ENCODE results near the gene CLRN2.
"Not testable (repeated sequence)": the region's sequence is repeated elsewhere in the genome, so short reads cannot be mapped to it uniquely, and the experiment has no call there.

CLRN2 gene

DNA sequence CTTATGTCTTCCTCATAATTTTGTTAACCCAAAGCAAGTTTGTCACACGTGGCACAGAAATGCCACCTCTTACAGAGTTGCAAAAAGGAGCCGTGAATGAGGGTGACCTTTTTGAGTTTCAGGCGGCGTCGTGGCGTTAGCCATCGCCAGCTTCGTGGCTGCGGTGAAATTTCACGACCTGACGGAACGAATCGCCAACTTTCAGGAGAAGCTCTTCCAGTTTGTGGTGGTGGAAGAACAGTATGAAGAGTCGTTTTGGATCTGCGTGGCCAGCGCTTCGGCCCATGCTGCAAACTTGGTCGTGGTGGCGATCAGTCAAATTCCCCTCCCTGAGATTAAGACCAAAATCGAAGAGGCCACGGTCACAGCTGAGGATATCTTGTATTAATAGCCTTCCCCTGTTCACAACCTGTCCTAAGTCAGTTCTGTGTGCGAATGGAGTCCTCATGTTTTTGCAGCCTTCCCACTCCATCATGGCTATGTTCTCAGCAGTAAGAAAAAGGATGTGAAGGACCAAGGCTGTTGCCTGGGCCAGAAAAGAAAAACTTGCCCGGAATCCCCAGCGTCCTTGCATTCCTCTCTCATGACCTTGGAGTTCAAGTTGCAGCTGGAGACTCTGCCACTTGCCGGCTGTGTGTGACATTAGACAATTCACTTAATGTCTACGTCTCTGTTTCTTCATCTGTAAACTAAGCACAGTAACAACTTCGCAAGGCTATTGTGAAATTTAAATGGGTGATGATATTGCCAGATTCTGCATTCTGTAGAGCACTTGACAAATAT, 11.9 kb downstream of the CLRN2 start:
- H3K4me3 ChIP-seq (ENCODE audit: low read depth, low read length) = no peak overlapping the region
- no peak for DNase-seq (ENCODE audit: low read depth)
- TF ChIP-seq, protein P1, sequence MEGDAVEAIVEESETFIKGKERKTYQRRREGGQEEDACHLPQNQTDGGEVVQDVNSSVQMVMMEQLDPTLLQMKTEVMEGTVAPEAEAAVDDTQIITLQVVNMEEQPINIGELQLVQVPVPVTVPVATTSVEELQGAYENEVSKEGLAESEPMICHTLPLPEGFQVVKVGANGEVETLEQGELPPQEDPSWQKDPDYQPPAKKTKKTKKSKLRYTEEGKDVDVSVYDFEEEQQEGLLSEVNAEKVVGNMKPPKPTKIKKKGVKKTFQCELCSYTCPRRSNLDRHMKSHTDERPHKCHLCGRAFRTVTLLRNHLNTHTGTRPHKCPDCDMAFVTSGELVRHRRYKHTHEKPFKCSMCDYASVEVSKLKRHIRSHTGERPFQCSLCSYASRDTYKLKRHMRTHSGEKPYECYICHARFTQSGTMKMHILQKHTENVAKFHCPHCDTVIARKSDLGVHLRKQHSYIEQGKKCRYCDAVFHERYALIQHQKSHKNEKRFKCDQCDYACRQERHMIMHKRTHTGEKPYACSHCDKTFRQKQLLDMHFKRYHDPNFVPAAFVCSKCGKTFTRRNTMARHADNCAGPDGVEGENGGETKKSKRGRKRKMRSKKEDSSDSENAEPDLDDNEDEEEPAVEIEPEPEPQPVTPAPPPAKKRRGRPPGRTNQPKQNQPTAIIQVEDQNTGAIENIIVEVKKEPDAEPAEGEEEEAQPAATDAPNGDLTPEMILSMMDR (IDR thresholded peaks at IDR 0.05; ENCODE audit: control insufficient read depth, extremely low read depth, insufficient read depth) = no peak

DNA sequence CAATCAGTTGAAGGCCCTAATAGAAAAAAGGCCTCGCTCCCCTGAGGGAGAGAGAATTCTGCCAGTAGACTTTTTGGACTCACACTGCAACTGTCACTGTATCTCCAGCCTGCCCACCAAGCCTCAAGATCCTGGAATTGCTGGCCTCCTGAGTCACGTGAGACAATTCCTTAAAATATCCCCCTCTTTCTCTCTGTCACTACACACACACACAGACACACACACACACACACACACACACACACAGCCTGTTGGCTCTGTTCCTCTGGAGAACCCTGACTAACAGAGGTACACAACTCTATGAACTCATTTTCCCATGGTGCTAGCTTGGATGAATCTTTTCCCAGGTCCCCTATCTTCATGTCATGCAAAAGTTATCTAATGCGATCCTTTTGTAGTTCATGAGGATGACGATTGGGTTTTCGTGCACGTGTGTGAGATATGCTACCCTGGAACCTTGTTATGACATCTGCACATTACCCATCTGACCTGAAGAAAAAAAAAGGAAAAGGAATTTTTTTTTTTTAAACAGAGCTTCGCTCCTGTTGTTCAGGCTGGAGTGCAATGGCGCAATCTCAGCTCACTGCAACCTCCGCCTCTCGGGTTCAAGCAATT, 13.7 kb downstream of the CLRN2 start:
- TF ChIP-seq, protein P1 (IDR thresholded peaks at IDR 0.05; ENCODE audit: control insufficient read depth, extremely low read depth, insufficient read depth) = no peak
- no peak for DNase-seq (ENCODE audit: low read depth)
- H3K4me3 ChIP-seq (ENCODE audit: low read depth, low read length) = no peak overlapping the region

DNA sequence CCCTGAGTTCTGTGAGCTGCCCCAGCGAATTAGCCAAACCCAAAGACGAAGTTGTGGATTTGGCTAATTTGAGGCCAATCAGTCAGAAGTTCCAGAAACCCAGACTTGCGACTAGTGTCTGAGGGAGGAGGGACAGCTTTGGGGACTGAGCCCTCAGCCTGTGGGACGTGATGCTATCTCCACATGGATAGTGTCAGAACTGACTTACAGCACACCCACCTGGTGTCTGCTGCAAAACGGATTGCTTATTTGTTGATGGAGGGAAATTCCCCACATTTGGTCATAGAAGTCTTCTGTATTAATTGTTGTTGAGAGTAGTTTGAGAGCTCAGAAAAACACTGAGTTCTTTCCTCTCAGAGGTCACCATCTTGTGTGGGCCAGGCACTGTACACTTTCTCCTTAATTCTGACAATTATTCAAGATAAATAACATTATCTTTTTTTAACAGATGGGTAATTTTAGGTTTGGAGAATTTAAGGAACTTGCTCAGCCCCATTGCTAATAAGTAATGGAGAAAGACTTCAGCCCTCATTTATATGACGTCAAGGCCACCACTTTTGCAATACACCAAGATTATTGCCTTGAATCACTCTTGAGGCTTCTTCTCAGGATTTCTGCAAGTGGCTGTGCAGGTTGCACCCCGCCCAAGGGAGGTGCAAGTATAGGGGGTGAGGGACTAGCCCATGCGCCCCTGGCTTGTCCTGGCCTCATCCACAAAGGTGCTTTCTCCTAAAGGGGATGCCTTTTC, 16.7 kb downstream of the CLRN2 start:
- TF ChIP-seq, protein P1 (IDR thresholded peaks at IDR 0.05; ENCODE audit: control insufficient read depth, extremely low read depth, insufficient read depth) = no peak
- no peak for DNase-seq (ENCODE audit: low read depth)
- H3K4me3 ChIP-seq (ENCODE audit: low read depth, low read length) = no peak overlapping the region

DNA sequence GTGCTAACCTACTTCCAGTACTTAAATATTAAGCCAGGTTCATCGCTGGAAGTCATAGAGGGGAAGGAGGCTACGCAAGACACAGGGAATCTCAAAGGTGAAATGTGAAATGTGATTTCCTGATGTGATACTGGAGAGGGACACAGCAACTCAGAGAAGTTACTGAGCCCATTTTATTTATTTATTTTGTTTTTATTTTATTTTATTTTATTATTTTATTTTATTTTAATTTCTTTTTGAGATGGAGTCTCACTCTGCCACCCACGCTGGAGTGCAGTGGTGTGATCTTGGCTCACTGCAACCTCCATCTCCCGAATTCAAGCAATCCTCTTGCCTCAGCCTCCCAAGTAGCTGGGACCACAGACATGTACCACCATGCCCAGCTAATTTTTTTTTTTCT, 19.7 kb downstream of the CLRN2 start:
- no peak overlapping the region for H3K4me3 ChIP-seq (ENCODE audit: low read depth, low read length)
- DNase-seq (ENCODE audit: low read depth) = no peak
- TF ChIP-seq, protein P1 (IDR thresholded peaks at IDR 0.05; ENCODE audit: control insufficient read depth, extremely low read depth, insufficient read depth) = no peak

DNA sequence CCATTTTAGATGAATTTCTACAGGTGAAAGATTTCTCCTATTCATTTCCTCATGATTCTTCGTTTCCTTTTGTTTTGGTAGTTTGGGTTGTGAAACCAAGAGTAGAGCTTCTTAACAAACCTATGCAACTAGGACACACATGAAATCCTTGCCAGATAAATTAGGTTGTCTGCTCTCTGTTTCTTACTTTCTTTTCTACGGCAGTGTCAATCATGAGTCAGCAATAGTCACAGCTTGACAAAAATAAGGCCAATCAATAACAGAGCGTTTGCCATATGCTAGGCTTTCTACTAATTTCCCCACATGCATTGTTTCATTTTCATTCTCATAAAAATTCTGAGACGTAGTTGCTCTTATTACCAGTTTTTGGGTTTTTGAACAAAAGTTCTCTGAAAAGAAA, 20.3 kb downstream of the CLRN2 start:
- no peak overlapping the region for H3K4me3 ChIP-seq (ENCODE audit: low read depth, low read length)
- no peak for DNase-seq (ENCODE audit: low read depth)
- TF ChIP-seq, protein P1 (IDR thresholded peaks at IDR 0.05; ENCODE audit: control insufficient read depth, extremely low read depth, insufficient read depth) = no peak

DNA sequence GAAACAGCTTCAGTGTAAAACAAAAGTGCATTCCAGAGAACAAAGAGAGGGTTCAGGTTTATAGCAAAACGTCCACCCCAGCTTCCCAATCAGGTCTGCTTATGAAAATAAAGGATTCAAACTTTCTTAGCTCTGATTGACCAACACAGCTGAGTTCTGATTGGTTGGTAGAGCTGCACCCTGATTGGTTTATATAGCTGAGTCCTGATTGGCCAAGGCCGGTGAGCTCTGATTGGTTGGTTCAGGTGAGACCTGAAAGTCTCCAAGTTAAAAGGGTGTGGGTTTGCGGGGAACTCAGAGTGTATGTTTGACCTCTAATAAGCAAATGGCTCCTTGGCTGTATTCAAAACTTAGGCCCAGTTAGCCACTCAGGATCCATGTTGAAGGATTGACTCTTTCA, 20.9 kb downstream of the CLRN2 start:
- no peak for DNase-seq (ENCODE audit: low read depth)
- TF ChIP-seq, protein P1 (IDR thresholded peaks at IDR 0.05; ENCODE audit: control insufficient read depth, extremely low read depth, insufficient read depth) = no peak
- no peak overlapping the region for H3K4me3 ChIP-seq (ENCODE audit: low read depth, low read length)

DNA sequence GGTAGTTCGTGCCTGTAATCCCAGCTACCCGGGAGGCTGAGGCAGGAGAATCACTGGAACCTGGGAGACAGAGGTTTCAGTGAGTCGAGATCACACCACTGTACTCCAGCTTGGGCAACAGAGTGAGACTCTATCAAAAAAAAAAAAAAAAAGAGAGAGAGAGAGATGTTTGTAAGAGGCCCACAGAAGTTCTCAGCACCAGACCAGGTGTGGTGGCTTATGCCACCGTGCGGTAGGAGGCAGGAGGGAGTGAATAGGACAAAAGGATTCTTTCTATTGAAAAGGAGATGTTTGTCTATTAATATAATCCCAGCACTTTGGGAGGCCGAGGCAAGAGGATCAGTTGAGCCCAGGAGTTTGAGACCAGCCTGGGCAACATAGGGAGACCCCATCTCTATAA, 22.1 kb downstream of the CLRN2 start:
- H3K4me3 ChIP-seq (ENCODE audit: low read depth, low read length); DNase-seq (ENCODE audit: low read depth): not testable (repeated sequence)

All from LNCaP clone FGC (cell line).